Activated CD4-positive, CD25-positive, alpha-beta regulatory T cell treated with anti-CD3 and anti-CD28 coated beads, Interleukin-2, amount 50 U/mL, for 16 hours (primary cell): ENCODE data around the gene TRIM69.

ENCODE experiments used
- DNase-seq: peaks from one replicate; pipeline ENCODE4 v3.0.0-alpha.2; 2020; ENCODE audit warnings: low read depth, low spot score

The TRIM69 gene

DNA sequence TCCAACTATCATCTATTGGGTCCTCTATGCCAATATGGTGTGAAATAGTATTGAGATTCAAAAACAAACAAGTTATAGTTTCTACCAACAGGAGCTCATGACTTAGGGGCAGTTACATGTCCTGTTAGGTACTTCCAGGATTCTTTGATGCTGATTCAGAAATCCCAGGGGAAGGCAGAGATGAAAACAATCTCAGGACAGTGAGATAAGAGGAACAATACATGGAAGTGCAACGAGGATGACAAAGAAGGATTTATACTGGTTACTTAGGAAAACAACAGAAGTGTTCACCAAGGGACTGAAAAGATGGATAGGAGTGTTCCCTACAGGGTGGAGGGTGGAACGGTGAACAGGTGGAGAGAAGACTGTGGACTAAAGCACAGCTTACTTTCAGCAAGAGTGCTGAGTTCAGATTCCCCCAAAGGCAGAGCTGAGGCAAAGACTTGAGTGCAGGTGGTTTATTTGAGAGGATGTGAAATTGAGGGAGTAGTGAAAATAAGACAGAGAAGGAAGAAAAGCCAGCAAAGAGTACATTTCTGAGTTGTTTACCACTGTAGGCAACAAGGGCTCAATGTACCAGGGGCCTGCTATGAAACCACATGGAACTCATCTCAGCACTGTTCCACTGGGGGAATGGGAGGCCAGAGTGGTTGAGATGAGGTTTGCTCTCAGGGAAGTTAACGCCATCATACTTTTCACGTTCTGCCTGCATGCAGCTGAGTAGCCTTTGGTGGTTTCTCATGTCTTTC lies 68.1 kb downstream of the TRIM69 start:
- no peak for DNase-seq

DNA sequence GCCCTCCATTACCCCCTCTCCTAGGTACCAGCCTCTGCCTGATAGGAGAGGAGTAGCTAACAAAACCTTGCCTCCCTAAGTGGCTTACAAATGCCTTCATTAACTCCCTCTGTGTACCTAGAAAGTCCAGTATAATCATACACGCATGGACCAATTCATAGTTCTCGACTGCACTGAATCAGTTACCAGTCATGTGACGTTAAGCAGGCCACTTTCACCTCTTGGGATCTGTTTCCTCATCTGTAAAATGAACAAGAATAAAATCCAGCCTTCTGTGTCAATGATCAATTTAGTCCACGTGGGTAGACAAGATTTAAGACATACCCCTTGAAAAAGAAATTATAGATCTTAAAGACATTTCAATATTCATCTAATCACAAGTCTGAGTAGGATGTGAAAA lies 72.2 kb downstream of the TRIM69 start:
- no peak for DNase-seq

DNA sequence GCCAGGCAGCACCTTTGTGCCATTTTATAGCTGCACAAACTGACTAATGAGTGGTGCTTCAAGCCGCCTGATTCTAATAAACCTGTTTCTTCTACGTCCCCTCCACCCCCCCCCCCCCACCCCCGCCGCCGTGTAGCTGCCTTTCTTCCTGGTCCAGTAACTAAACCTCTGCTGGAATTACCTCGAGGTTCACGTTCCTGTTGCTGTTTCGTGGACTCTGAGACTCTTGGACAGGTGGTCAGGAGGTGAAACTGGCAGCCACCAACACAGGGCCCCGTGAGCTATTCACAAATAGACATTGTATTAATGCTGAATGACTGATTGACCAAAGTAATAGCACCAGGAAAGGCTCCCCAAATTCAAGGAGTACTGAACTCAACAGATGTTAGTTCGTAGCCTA lies 73.9 kb downstream of the TRIM69 start:
- no peak for DNase-seq

DNA sequence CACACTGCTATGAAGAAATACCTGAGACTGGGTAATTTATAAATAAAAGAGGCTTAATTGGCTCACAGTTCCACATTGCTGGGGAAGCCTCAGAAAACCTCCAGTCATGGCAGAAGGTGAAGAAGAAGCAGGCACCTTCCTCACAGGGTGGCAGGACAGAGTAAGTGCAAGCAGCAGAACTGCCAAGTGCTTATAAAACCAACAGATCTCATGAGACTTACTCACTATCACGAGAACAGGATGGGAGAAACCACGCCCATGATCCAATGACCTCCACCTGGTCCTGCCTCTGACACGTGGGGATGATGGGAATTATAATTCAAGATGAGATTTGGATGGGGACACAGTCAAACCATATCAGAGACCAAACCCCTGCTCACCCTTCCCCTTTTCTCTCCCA lies 75.0 kb downstream of the TRIM69 start:
- DNase-seq: no peak

DNA sequence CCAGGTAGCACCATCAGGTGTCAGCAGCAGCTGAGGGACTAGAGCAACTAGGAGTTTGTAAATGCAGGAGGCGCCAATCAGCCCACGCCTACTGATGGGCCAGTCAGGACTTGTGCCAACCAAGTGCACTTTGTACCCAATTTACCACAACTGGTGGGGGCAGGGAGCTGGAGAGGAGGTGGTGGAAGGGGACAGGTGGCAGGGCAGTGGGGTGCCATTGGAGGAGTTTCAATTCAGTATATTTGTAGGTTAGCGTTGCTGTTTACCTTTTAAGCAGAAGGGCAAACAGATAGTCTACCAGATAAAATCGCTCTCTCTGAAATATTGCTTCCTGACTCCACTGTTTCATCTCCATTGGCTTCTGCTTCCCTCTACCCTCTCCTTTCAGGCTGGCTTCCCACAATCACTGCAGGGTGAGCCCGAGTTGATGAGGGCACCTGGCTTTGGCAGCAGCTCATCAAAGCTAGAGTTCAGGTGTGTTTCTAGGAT lies 75.7 kb downstream of the TRIM69 start:
- no peak for DNase-seq

DNA sequence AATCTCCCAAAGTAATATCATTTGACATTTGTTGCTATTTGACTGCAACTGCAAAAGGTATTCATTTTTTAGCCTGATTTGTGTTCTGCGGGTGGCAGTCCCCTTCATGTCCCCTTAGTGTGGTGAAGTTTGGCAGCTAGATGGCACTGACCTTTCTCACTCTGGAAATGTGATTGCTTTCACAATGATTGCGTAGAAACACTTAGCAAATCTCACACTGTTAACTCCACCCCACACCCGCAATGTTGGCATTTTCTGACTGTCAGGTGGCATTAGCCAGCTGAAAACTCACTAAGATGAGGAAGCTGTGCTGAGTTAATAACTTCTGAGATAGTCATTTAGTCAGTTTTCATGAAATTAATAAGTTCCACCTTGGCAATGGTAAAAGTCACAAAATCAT lies 76.9 kb downstream of the TRIM69 start:
- DNase-seq: no peak
